ENCODE data around the gene WDR64.

DNA sequence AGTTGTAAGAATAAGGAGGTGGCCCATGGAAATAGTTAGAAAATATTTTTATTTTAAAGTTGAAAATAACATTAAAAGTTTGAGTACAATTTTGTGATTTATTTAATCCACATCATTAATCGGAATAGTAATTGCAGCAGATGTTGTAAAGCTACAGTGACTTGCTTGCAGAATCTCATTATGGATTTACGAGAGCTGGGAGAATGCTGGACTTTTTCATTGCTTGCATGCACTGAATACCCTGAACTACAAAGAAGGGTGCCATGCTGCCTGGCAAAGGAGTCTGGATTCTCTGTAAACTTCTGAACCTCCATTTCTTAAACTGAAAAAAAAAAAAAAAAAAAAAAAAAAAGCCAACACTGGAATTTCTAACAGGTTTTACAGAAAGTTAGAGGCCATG is 26.5 kb downstream of the WDR64 start:
- TF ChIP-seq, protein P1, sequence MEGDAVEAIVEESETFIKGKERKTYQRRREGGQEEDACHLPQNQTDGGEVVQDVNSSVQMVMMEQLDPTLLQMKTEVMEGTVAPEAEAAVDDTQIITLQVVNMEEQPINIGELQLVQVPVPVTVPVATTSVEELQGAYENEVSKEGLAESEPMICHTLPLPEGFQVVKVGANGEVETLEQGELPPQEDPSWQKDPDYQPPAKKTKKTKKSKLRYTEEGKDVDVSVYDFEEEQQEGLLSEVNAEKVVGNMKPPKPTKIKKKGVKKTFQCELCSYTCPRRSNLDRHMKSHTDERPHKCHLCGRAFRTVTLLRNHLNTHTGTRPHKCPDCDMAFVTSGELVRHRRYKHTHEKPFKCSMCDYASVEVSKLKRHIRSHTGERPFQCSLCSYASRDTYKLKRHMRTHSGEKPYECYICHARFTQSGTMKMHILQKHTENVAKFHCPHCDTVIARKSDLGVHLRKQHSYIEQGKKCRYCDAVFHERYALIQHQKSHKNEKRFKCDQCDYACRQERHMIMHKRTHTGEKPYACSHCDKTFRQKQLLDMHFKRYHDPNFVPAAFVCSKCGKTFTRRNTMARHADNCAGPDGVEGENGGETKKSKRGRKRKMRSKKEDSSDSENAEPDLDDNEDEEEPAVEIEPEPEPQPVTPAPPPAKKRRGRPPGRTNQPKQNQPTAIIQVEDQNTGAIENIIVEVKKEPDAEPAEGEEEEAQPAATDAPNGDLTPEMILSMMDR (IDR thresholded peaks at IDR 0.05), result no peak
- TF ChIP-seq POLR2A (IDR thresholded peaks at IDR 0.05), result no peak

Measured in testis (tissue), 2 donors.